GM21529 (cell line): ENCODE results near the gene ESYT2.
"Not testable (repeated sequence)": the region's sequence is repeated elsewhere in the genome, so short reads cannot be mapped to it uniquely, and the experiment has no call there.

Source experiments
- ATAC-seq: cut with Tn5 transposase; IDR thresholded peaks from one replicate; pipeline ENCODE4 v1.9.1; 2021; ENCODE audit not compliant: unreplicated experiment

Gene ESYT2

GRCh38 chr7:158727690-158728089, 101.6 kb downstream of the ESYT2 start:
- ATAC-seq: no peak

GRCh38 chr7:158726277-158726807, 103.0 kb downstream of the ESYT2 start:
- ATAC-seq: no peak

- ATAC-seq: no peak
Observed at GRCh38 chr7:158725506-158725800, 103.9 kb downstream of the ESYT2 start.

GRCh38 chr7:158724658-158725505, 104.4 kb downstream of the ESYT2 start:
- no peak for ATAC-seq

GRCh38 chr7:158723714-158724385, 105.5 kb downstream of the ESYT2 start:
- ATAC-seq: no peak

- no peak for ATAC-seq
Observed at GRCh38 chr7:158723266-158723665, 106.0 kb downstream of the ESYT2 start.

- ATAC-seq: no peak
Observed at GRCh38 chr7:158722574-158723237, 106.6 kb downstream of the ESYT2 start.

- ATAC-seq: no peak
Observed at GRCh38 chr7:158720112-158720511, 109.2 kb downstream of the ESYT2 start.

- ATAC-seq: no peak
Observed at GRCh38 chr7:158716802-158717201, 112.5 kb downstream of the ESYT2 start.

- ATAC-seq: no peak
Observed at GRCh38 chr7:158710651-158711102, 118.6 kb downstream of the ESYT2 start.

GRCh38 chr7:158707610-158708009, 121.7 kb downstream of the ESYT2 start:
- ATAC-seq: no peak

- no peak for ATAC-seq
Observed at GRCh38 chr7:158706710-158707590, 122.4 kb downstream of the ESYT2 start.

GRCh38 chr7:158706273-158706704, 123.0 kb downstream of the ESYT2 start:
- ATAC-seq: no peak

- no peak for ATAC-seq
Observed at GRCh38 chr7:158705234-158705850, 124.0 kb downstream of the ESYT2 start.

GRCh38 chr7:158704524-158705233, 124.6 kb downstream of the ESYT2 start, which contains the start of gene NCAPG2:
Gene NCAPG2, minus strand, starts transcription at chr7:158704804. Its CDS starts 2,905 bp downstream, at chr7:158701899.
- peak; percentile 95 for ATAC-seq

- not testable (repeated sequence) for ATAC-seq
Observed at GRCh38 chr7:158703679-158704523, 125.4 kb downstream of the ESYT2 start.

- no peak for ATAC-seq
Observed at GRCh38 chr7:158702944-158703343, 126.4 kb downstream of the ESYT2 start.

- no peak for ATAC-seq
Observed at GRCh38 chr7:158702196-158702595, 127.1 kb downstream of the ESYT2 start.
